Bronchial smooth muscle cell (primary cell): ENCODE results near the gene ATF4. TPM values are rescaled to one million over a fixed set of nuclear protein-coding genes. Genes with fewer than 3 reads are reported as not detected.

Source experiments
- total RNA-seq: library from RNA; depleted of rRNA; stranded (reverse); fragments of >200 nt; gene quantifications from 2 replicates; pipeline ENCODE4 v1.2.1, GENCODE V29; 2014

Gene ATF4, protein sequence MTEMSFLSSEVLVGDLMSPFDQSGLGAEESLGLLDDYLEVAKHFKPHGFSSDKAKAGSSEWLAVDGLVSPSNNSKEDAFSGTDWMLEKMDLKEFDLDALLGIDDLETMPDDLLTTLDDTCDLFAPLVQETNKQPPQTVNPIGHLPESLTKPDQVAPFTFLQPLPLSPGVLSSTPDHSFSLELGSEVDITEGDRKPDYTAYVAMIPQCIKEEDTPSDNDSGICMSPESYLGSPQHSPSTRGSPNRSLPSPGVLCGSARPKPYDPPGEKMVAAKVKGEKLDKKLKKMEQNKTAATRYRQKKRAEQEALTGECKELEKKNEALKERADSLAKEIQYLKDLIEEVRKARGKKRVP
- total RNA-seq, result 141 and 225 TPM in 2 replicates

DNA sequence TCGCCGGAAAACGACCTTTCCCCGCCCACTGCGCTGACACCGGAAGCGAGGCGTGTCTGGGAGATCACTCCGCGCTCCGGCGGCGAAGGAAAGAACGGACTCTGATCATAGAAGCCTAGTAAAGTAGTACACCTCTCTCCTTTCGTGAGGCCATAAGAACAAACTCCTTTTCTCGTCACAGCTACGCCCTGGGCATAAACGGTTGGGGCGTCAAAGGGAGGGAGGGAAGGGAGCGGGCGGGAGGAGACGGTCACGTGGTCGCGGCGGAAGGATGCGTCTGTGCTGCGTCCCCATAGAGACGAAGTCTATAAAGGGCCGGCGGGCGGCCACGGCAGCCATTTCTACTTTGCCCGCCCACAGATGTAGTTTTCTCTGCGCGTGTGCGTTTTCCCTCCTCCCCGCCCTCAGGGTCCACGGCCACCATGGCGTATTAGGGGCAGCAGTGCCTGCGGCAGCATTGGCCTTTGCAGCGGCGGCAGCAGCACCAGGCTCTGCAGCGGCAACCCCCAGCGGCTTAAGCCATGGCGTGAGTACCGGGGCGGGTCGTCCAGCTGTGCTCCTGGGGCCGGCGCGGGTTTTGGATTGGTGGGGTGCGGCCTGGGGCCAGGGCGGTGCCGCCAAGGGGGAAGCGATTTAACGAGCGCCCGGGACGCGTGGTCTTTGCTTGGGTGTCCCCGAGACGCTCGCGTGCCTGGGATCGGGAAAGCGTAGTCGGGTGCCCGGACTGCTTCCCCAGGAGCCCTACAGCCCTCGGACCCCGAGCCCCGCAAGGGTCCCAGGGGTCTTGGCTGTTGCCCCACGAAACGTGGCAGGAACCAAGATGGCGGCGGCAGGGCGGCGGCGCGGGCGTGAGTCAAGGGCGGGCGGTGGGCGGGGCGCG lies at the start of gene ATF4:
Gene ATF4, plus strand, starts transcription at position 337 of the 880 bp plus-strand sequence. CDS start 884 bp downstream, outside the sequence.

DNA sequence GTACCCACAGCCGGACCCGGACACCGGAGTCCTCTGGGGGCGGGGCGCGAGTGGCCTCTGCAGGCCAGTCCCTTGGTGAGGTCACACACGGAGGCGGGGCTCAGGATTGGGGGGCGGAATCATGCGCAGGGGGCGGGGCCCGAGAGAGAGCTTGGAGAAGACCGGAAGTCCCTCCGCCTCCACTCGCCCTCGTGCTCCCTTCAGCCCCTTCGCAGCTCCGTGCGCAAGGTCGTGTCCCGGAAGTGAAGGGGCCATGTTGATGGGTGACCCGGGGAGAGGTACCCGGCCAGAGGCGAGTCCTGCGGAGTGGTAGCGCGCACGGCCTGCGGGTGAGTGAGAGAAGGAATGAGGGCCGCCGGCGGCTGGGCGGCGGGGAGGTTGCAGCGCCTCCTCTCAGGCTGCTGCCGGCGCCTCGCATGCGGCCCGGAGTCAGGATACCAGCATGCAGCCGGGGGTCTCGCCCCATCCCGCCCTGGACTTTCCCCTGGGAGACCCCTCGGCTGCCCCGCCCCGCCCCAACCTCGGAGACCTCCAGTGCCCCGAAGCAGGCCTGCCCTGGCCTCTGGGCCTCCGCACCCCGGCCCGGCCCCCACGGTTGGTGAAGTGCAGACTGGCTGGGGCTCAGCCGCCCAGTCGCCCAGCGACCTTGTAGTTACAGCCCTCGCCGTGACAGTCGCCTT lies 18.1 kb upstream of the ATF4 start, which contains the start of gene MIEF1:
Gene MIEF1, plus strand, starts transcription at position 182 of the 680 bp plus-strand sequence. CDS start 9,005 bp downstream, outside the sequence.

DNA sequence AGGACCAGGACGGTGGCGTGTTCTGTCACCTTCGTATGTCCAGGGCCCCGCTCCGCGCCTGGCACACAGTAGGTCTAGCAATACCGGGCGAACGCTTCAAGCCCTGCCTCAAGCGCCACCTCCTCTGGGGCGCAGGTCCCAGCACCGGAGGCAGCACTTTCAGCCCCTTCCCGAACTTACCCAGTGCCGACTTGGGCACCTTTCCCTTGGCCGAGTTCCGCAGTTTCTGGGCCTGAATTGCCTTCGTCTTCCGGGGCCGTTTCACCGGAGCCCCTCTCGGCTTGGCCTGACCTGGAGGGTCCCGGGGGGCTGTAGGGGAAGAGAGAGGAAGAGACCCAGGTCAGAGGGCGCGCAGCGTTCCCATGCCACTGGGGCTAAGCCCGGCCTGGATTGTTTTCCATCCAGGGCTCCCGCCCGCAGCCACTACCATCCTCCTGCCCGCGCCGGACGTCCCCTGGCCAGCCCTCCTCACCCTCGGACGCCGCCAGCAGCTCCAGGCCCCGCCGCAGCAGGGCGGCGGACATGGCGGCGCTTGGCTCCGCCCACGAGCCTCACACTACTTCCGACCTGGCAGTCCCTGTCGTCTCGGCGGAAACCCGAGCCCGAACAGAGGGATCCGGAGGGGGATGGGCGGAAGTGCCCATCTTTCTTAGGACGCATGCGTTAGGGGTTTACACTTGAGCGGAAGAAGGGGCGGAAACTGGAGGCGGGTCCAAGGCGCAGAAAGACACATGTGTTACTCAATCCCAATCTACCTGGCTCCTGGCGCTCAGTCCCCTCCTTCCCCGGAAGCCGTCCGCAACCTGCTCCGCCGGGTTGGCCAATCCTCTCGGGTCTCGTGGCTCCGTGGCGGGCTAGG lies 12.1 kb downstream of the ATF4 start, which contains the start of gene RPS19BP1:
Gene RPS19BP1, minus strand, starts transcription at position 534 of the 859 bp plus-strand sequence. Its CDS starts 10 bp downstream, at position 524.

GRCh38 chr22:39570665-39571064 lies 50.3 kb downstream of the ATF4 start, which contains the start of gene CACNA1I:
CACNA1I (plus strand) TSS chr22:39570753; CDS start chr22:39570753, 0 bp downstream.

Other genes starting within 250 kb of the ATF4 start
- gene RPL3, start 200.9 kb upstream of the ATF4 start, total RNA-seq, result 3,454 and 5,569 TPM in 2 replicates
- gene SYNGR1, start 170.6 kb upstream of the ATF4 start, total RNA-seq, result 5.4 and 10.0 TPM in 2 replicates
- gene TAB1, start 120.8 kb upstream of the ATF4 start, total RNA-seq, result 14.0 and 18.7 TPM in 2 replicates
- under 0.01 TPM in 1 of 2 replicates, not detected in the other for gene MGAT3, start 63.5 kb upstream of the ATF4 start, total RNA-seq
- 12.1 and 13.9 TPM in 2 replicates for gene MIEF1, start 18.3 kb upstream of the ATF4 start, total RNA-seq
- gene RPS19BP1, start 12.2 kb downstream of the ATF4 start, total RNA-seq, result 25.2 and 40.8 TPM in 2 replicates
- gene CACNA1I, start 50.2 kb downstream of the ATF4 start, total RNA-seq, result under 0.01 TPM in 2 replicates